T-helper 17 cell (primary cell): ENCODE data around the gene ETV6. TPM values are rescaled to one million over a fixed set of nuclear protein-coding genes. Genes with fewer than 3 reads are reported as not detected.
A peak's percentile ranks its signal among the peaks of the same experiment; 100 is the strongest.

Experiments used
- ATAC-seq: fragments of 150-1000 bp; cut with Tn5 transposase; 2 replicates; pipeline ENCODE4 v1.10.0; 2021; ENCODE audit warnings: mild to moderate bottlenecking, moderate library complexity
- DNase-seq, 3 donors: peaks; one replicate each; pipeline versions ENCODE4 v3.0.0 to v3.0.0-alpha.2; 2020 to 2021
- H3K9me3 ChIP-seq: one replicate; pipeline ENCODE4 v1.7.0; 2013; ENCODE audit warnings: low read length, mild to moderate bottlenecking; ENCODE audit not compliant: control insufficient read depth, poor library complexity, severe bottlenecking
- H3K27ac Mint-ChIP-seq: one replicate; pipeline ENCODE4 v1.8.0; 2022; ENCODE audit warnings: mild to moderate bottlenecking, moderate library complexity, mixed read lengths
- H3K27me3 Mint-ChIP-seq: one replicate; pipeline ENCODE4 v1.8.0; 2022; ENCODE audit warnings: mixed read lengths
- H3K36me3 Mint-ChIP-seq: one replicate; pipeline ENCODE4 v1.8.0; 2022; ENCODE audit warnings: low read depth, mixed read lengths
- H3K4me1 Mint-ChIP-seq: one replicate; pipeline ENCODE4 v1.8.0; 2022; ENCODE audit warnings: mild to moderate bottlenecking, mixed read lengths
- H3K4me3 Mint-ChIP-seq: one replicate; pipeline ENCODE4 v1.8.0; 2022; ENCODE audit warnings: mild to moderate bottlenecking, moderate library complexity, mixed read lengths
- total RNA-seq, 4 donors: library from RNA in 2 of 4; stranded (reverse) in 2 of 4; gene quantifications; one replicate each; pipeline ENCODE4 v1.2.3 and lab custom pipeline; 2022 to 2026

Gene ETV6
- total RNA-seq, 2 donors from 2014 or later = 57.3 to 60.6 TPM

GRCh38 chr12:11886339-11886738, 236.9 kb downstream of the ETV6 start:
- Mint-ChIP-seq H3K27me3 (no peaks in the 10 kb centered on the region), H3K4me1 (peaks cover 6% of the 10 kb centered on the region), H3K27ac (peak overlapping the region; percentile 53), H3K36me3 (peaks cover 28% of the 10 kb centered on the region), H3K4me3 (no peak overlapping the region)
- DNase-seq (no peak), ATAC-seq (no peak)
- H3K9me3 ChIP-seq = no peaks in the 10 kb centered on the region

- no peak for DNase-seq
- Mint-ChIP-seq H3K36me3 (peaks cover 24% of the 10 kb centered on the region), H3K27ac (no peak overlapping the region), H3K4me1 (peaks cover 4% of the 10 kb centered on the region), H3K4me3 (no peak overlapping the region), H3K27me3 (no peaks in the 10 kb centered on the region)
- H3K9me3 ChIP-seq = no peaks in the 10 kb centered on the region
- ATAC-seq = no peak
These were observed 238.6 kb downstream of the ETV6 start for GRCh38 chr12:11888029-11888428.

- no peaks in the 10 kb centered on the region for H3K9me3 ChIP-seq
- peaks cover 18% of the 10 kb centered on the region for H3K36me3 Mint-ChIP-seq
- no peaks in the 10 kb centered on the region for H3K27me3 Mint-ChIP-seq
- no peak overlapping the region for H3K27ac Mint-ChIP-seq
- H3K4me3 Mint-ChIP-seq = no peak overlapping the region
- DNase-seq (no peak), ATAC-seq (no peak)
- H3K4me1 Mint-ChIP-seq = peaks cover 2% of the 10 kb centered on the region
These were observed 241.9 kb downstream of the ETV6 start for GRCh38 chr12:11891346-11891745.

- Mint-ChIP-seq H3K27me3 (no peaks in the 10 kb centered on the region), H3K4me1 (peaks cover 2% of the 10 kb centered on the region), H3K36me3 (peaks cover 13% of the 10 kb centered on the region), H3K27ac (no peak overlapping the region), H3K4me3 (no peak overlapping the region)
- DNase-seq = no peak
- ATAC-seq = no peak
- H3K9me3 ChIP-seq = no peaks in the 10 kb centered on the region
These were observed 242.4 kb downstream of the ETV6 start for GRCh38 chr12:11891754-11892386.

GRCh38 chr12:11893998-11894397, 244.5 kb downstream of the ETV6 start:
- H3K27me3 Mint-ChIP-seq = no peaks in the 10 kb centered on the region
- H3K4me3 Mint-ChIP-seq = no peak overlapping the region
- H3K9me3 ChIP-seq = no peaks in the 10 kb centered on the region
- H3K27ac Mint-ChIP-seq = peak overlapping the region; percentile 67
- H3K36me3 Mint-ChIP-seq = peaks cover 10% of the 10 kb centered on the region
- DNase-seq (no peak), ATAC-seq (no peak)
- peaks cover 4% of the 10 kb centered on the region for H3K4me1 Mint-ChIP-seq

- peak overlapping the region; percentile 67 for H3K27ac Mint-ChIP-seq
- H3K9me3 ChIP-seq = no peaks in the 10 kb centered on the region
- H3K4me3 Mint-ChIP-seq = no peak overlapping the region
- no peaks in the 10 kb centered on the region for H3K27me3 Mint-ChIP-seq
- peaks cover 7% of the 10 kb centered on the region for H3K36me3 Mint-ChIP-seq
- ATAC-seq (no peak), DNase-seq (no peak)
- peaks cover 4% of the 10 kb centered on the region for H3K4me1 Mint-ChIP-seq
These were observed 245.4 kb downstream of the ETV6 start for GRCh38 chr12:11894890-11895289.

- Mint-ChIP-seq H3K4me1 (peaks cover 6% of the 10 kb centered on the region), H3K36me3 (peaks cover 6% of the 10 kb centered on the region), H3K4me3 (no peak overlapping the region), H3K27me3 (no peaks in the 10 kb centered on the region), H3K27ac (peak overlapping the region; percentile 67)
- no peak for ATAC-seq
- no peaks in the 10 kb centered on the region for H3K9me3 ChIP-seq
- no peak for DNase-seq
These were observed 246.1 kb downstream of the ETV6 start for GRCh38 chr12:11895421-11896078.

- ATAC-seq = no peak
- H3K4me3 Mint-ChIP-seq = no peak overlapping the region
- no peak overlapping the region for H3K27ac Mint-ChIP-seq
These were observed 247.0 kb downstream of the ETV6 start for GRCh38 chr12:11896417-11896929.

GRCh38 chr12:11897923-11898322, 248.4 kb downstream of the ETV6 start:
- H3K27ac Mint-ChIP-seq = no peak overlapping the region
- H3K4me3 Mint-ChIP-seq = no peak overlapping the region
- H3K36me3 Mint-ChIP-seq = peaks cover 2% of the 10 kb centered on the region
- no peak for ATAC-seq
- H3K4me1 Mint-ChIP-seq = peaks cover 16% of the 10 kb centered on the region
- H3K27me3 Mint-ChIP-seq = no peaks in the 10 kb centered on the region
- DNase-seq = no peak
- no peaks in the 10 kb centered on the region for H3K9me3 ChIP-seq

More at GRCh38 chr12:11896417-11896929, 247.0 kb downstream of the ETV6 start:
- peaks cover 9% of the 10 kb centered on the region for H3K4me1 Mint-ChIP-seq
- no peak for DNase-seq
- H3K36me3 Mint-ChIP-seq = peaks cover 2% of the 10 kb centered on the region
- H3K27me3 Mint-ChIP-seq = no peaks in the 10 kb centered on the region
- no peaks in the 10 kb centered on the region for H3K9me3 ChIP-seq

GRCh38 chr12:11901701-11902524, 252.4 kb downstream of the ETV6 start:
- peak; percentile 47 for ATAC-seq
- Mint-ChIP-seq H3K27me3 (no peaks in the 10 kb centered on the region), H3K27ac (peak overlapping the region; percentile 90), H3K36me3 (peaks cover 2% of the 10 kb centered on the region), H3K4me1 (peaks cover 24% of the 10 kb centered on the region), H3K4me3 (peak overlapping the region; percentile 81)
- no peaks in the 10 kb centered on the region for H3K9me3 ChIP-seq
- no peak for DNase-seq

GRCh38 chr12:11902525-11902875, 253.0 kb downstream of the ETV6 start:
- Mint-ChIP-seq H3K36me3 (peaks cover under 1% of the 10 kb centered on the region), H3K27me3 (no peaks in the 10 kb centered on the region), H3K4me1 (peaks cover 24% of the 10 kb centered on the region), H3K27ac (peak overlapping the region; percentile 90), H3K4me3 (peak overlapping the region; percentile 81)
- no peaks in the 10 kb centered on the region for H3K9me3 ChIP-seq
- DNase-seq (no peak), ATAC-seq (peak; percentile 57)

GRCh38 chr12:11904124-11904523, 254.7 kb downstream of the ETV6 start:
- Mint-ChIP-seq H3K27me3 (no peaks in the 10 kb centered on the region), H3K27ac (peak overlapping the region; percentile 90), H3K36me3 (no peaks in the 10 kb centered on the region), H3K4me3 (no peak overlapping the region), H3K4me1 (peaks cover 22% of the 10 kb centered on the region)
- ATAC-seq (no peak), DNase-seq (no peak)
- H3K9me3 ChIP-seq = no peaks in the 10 kb centered on the region

- no peaks in the 10 kb centered on the region for H3K36me3 Mint-ChIP-seq
- H3K9me3 ChIP-seq = no peaks in the 10 kb centered on the region
- no peak for DNase-seq
- H3K4me3 Mint-ChIP-seq = no peak overlapping the region
- peaks cover 21% of the 10 kb centered on the region for H3K4me1 Mint-ChIP-seq
- ATAC-seq = no peak
- peak overlapping the region; percentile 3 for H3K27ac Mint-ChIP-seq
- no peaks in the 10 kb centered on the region for H3K27me3 Mint-ChIP-seq
These were observed 256.1 kb downstream of the ETV6 start for GRCh38 chr12:11905534-11905933.
